Body of pancreas (tissue), 4 donors: ENCODE measurements around the gene FAM120C. TPM values are rescaled to one million over a fixed set of nuclear protein-coding genes. Genes with fewer than 3 reads are reported as not detected.

ENCODE experiments used
- ATAC-seq: fragments of 150-250 bp; one replicate; pipeline ENCODE4 v1.9.1; 2016
- DNase-seq, 4 donors: peaks; one replicate each; pipeline ENCODE4 v3.0.0-alpha.2; 2019
- H3K27ac ChIP-seq, 4 donors: fragments of 200-600 bp; sonication (generic); 1 replicate in 3 of 4; 2 replicates in 1 of 4; pipeline versions ENCODE4 v1.5.1 to v1.6.1; 2016 to 2019; ENCODE audit warnings: mild to moderate bottlenecking in 1 of 4, mixed read lengths in 1 of 4, moderate library complexity in 1 of 4
- H3K27me3 ChIP-seq, 2 donors: fragments of 200-600 bp; sonication (generic); one replicate each; pipeline ENCODE4 v1.6.0; 2016; ENCODE audit warnings: mild to moderate bottlenecking in 1 of 2
- H3K36me3 ChIP-seq, 2 donors: fragments of 200-600 bp; sonication (generic); replicated peaks in 1 of 2; 2 replicates each; pipeline ENCODE4 v1.5.1; 2016; ENCODE audit warnings: low read depth in 2 of 2; ENCODE audit not compliant: insufficient read depth in 1 of 2
- H3K4me1 ChIP-seq: fragments of 200-600 bp; sonication (generic); one replicate; pipeline ENCODE4 v1.6.0; 2016
- H3K4me3 ChIP-seq, 2 donors: fragments of 200-600 bp; sonication (generic); 1 replicate in 1 of 2; 2 replicates in 1 of 2; pipeline ENCODE4 v1.5.1; 2016 to 2019
- H3K9me3 ChIP-seq, 3 donors: fragments of 200-600 bp; sonication (generic); 1 replicate in 2 of 3; 2 replicates in 1 of 3; pipeline ENCODE4 v1.5.1; 2016
- POLR2A ChIP-seq, 3 donors: fragments of 450-650 bp; IDR thresholded peaks; one replicate each; pipeline ENCODE4 v1.6.1; 2016; ENCODE audit warnings: antibody characterized with exemption in 3 of 3, mild to moderate bottlenecking in 2 of 3
- WGBS, 2 donors: methylation state at CpG; one replicate each; pipeline ENCODE4 v1.1.5; 2017; 5-methylcytosine and 5-hydroxymethylcytosine counted together
- intact Hi-C: fragments of 100-400 bp; cut with DNase I; formaldehyde crosslinking; loops from one replicate; pipeline ENCODE4 v1.15.1; 2023
- total RNA-seq, 2 donors: library from RNA; depleted of rRNA; stranded (reverse); fragments of >200 nt; gene quantifications; one replicate each; pipeline ENCODE4 v1.1.0, GENCODE V29; 2016
- TF ChIP-seq, protein P1 (sequence below), 7 experiments: fragments of 450-650 bp in 4 of 7; fragments of 200-600 bp in 3 of 7; sonication (generic) in 3 of 7; IDR thresholded peaks; one replicate each; pipeline ENCODE4 v1.5.1; 2016 to 2019; ENCODE audit warnings: antibody characterized with exemption in 7 of 7

The FAM120C gene
- total RNA-seq, 2 donors from 2014 or later = 4.2 to 5.6 TPM

DNA sequence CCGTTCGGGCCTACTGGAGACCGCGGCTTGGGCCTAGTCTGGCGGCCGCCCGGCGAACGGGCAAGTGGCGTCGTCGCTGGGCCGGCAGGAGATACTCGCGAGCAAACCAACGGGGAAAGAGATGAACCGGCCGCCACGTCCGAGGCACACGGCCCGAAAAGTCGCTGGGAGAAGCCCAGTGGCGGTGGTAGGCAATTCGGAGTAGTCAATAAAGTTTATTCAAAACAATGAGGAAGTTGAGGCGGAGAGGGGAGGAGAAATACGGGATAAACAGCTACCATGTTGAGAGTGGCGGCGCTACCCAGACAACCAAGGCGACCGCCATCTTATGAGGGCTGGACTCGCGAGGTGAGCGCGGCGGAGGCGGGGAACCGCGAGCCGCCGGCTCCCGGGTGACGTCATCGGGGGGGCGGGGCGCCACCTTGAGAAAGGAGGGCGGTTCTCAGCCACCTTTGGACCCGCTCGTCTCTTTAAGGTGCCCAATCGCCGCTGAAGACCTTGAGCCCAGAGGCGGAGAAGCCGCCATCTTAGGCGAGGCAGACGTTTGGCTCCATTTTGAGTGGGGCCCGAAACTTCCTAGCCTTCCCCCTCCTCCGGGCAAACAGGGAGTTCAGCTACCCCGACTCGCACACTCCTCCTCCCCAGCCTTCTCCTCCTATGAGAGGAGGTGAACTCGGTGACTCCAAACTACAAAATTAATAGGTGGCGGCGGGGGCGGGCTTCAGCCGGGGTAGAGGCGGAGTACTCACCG lies 138.8 kb downstream of the FAM120C start, which contains the start of gene PHF8:
PHF8 (minus strand) TSS at position 348 of the 751 bp plus-strand sequence. CDS start 1,745 bp downstream, outside the sequence.
- H3K27me3 ChIP-seq = no peaks in the 10 kb centered on the region
- no peaks in the 10 kb centered on the region for H3K36me3 ChIP-seq
- peak in 2 of 3 donors; percentile 47 to 59 for TF ChIP-seq POLR2A (IDR thresholded peaks at IDR 0.05)
- TF ChIP-seq, protein P1, sequence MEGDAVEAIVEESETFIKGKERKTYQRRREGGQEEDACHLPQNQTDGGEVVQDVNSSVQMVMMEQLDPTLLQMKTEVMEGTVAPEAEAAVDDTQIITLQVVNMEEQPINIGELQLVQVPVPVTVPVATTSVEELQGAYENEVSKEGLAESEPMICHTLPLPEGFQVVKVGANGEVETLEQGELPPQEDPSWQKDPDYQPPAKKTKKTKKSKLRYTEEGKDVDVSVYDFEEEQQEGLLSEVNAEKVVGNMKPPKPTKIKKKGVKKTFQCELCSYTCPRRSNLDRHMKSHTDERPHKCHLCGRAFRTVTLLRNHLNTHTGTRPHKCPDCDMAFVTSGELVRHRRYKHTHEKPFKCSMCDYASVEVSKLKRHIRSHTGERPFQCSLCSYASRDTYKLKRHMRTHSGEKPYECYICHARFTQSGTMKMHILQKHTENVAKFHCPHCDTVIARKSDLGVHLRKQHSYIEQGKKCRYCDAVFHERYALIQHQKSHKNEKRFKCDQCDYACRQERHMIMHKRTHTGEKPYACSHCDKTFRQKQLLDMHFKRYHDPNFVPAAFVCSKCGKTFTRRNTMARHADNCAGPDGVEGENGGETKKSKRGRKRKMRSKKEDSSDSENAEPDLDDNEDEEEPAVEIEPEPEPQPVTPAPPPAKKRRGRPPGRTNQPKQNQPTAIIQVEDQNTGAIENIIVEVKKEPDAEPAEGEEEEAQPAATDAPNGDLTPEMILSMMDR (IDR thresholded peaks at IDR 0.05) = no peak
- DNase-seq = peak; percentile 96 to 97 (median 96)
- ATAC-seq = peak; percentile 91
- no peaks in the 10 kb centered on the region for H3K9me3 ChIP-seq
- H3K4me1 ChIP-seq = peaks cover 11% of the 10 kb centered on the region
- H3K27ac ChIP-seq = peak within 1 kb of the TSS; percentile 84 to 96 (median 90)
- peak within 1 kb of the TSS; percentile 39 to 52 for H3K4me3 ChIP-seq
- 0% methylated on average over 16 to 48 of the region's 66 CpGs for WGBS, 2 donors
- intact Hi-C loops = no loop called here

DNA sequence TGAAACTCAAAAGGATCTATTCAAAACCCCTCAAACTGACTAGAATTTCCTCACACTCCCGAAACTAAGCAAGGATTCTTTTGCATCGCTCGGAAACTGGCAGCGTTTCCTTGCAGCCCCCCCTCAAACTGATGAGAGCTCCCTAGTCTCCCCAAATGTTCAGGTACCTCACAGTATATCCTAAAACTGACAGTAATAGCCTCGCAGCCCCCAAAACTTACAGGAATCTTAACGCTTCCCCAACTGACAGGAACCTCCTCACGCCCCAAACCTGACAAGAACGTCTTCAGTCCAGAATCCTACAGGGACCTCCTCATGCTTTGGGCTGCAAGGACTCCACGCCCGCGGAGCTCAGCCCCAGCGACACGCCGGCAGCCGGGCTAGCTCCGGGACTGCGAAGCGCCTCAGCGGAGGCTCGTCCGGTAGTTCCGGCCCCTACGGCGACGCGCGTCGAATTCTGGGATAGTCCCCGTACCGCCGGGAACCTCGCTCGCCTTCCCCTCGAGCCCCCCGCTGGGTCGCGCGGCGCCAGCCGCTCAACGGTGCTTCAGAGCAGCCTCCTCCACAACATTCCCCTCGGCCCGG lies 139.4 kb downstream of the FAM120C start:
- Histone ChIP-seq H3K36me3 (no peaks in the 10 kb centered on the region), H3K9me3 (no peaks in the 10 kb centered on the region), H3K27ac (peak overlapping the region; percentile 84 to 96 (median 90)), H3K27me3 (no peaks in the 10 kb centered on the region), H3K4me3 (peak overlapping the region; percentile 39 to 52), H3K4me1 (peaks cover 11% of the 10 kb centered on the region)
- intact Hi-C loops = no loop called here
- DNase-seq = peak; percentile 28 to 46 (median 41)
- 0% methylated on average over 2 to 41 of the region's 43 CpGs for WGBS, 2 donors
- TF ChIP-seq POLR2A (IDR thresholded peaks at IDR 0.05) = peak in 2 of 3 donors; percentile 56 to 58
- TF ChIP-seq, protein P1 (IDR thresholded peaks at IDR 0.05) = no peak
- peak; percentile 25 for ATAC-seq

DNA sequence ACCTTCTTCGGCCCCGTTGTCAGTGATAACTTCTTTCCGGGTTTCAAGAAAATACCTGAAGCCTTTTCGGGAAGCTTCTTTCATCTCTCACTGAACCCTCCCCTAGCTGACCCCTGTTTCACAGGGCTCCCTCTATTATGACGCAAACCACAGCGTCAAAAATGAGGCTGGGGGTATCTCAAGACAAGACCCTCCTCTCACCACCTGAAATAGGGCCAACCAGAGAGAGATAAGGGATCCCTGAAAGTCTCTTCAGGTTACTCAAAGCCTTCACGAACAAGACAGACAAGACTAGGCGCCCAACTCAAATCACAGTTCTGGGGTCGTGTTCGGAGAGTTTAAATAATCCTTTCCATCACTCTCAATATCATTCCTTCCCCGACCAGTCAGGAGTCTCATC lies 140.0 kb downstream of the FAM120C start:
- H3K27ac ChIP-seq = peak overlapping the region in 3 of 4 donors; percentile 84 to 96 (median 95)
- WGBS, 2 donors = 0% methylated on average over 7 to 11 of the region's 11 CpGs
- peaks cover 11% of the 10 kb centered on the region for H3K4me1 ChIP-seq
- TF ChIP-seq, protein P1 (IDR thresholded peaks at IDR 0.05) = no peak
- no peak for TF ChIP-seq POLR2A (IDR thresholded peaks at IDR 0.05)
- DNase-seq (no peak), ATAC-seq (no peak)
- H3K36me3 ChIP-seq = no peaks in the 10 kb centered on the region
- H3K27me3 ChIP-seq = no peaks in the 10 kb centered on the region
- H3K9me3 ChIP-seq = no peaks in the 10 kb centered on the region
- intact Hi-C loops = no loop called here
- H3K4me3 ChIP-seq = peak overlapping the region in 1 of 2 donors; percentile 39

DNA sequence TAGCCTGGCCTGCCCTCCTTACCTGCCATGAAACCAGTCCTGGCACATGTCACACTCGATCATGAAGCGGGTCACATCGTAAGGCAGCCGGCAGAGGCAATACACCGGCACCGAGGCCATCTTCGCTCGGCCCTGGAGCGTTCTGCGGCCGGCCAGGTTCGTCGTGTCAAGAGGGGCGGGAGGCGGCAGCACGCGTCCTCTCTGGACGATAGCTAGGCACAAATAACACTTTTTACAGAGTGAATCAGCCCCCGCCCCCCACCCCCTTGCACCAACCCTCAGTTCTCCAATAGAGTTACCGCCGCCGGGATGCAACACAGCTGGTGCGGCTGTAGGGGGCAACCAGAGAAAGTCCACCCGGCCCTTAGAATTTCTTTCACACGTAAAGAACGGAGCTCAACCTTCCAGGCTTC lies 140.4 kb downstream of the FAM120C start:
- no peak for TF ChIP-seq POLR2A (IDR thresholded peaks at IDR 0.05)
- TF ChIP-seq, protein P1 (IDR thresholded peaks at IDR 0.05) = no peak
- no peak for ATAC-seq

More for the DNA sequence above, 140.4 kb downstream of the FAM120C start:
- intact Hi-C loops = no loop called here
- DNase-seq = peak; percentile 19 to 41 (median 40)
- H3K27ac ChIP-seq = peak overlapping the region in 3 of 4 donors; percentile 84 to 96 (median 95)
- H3K27me3 ChIP-seq = no peaks in the 10 kb centered on the region
- WGBS, 2 donors = 1% methylated on average over 21 of the region's 26 CpGs; no CpG with 5 or more reads in 1 of the 2 donors
- H3K36me3 ChIP-seq = no peaks in the 10 kb centered on the region
- no peak overlapping the region for H3K4me3 ChIP-seq
- no peaks in the 10 kb centered on the region for H3K9me3 ChIP-seq
- H3K4me1 ChIP-seq = peaks cover 11% of the 10 kb centered on the region
